ENCODE data around the gene ICE2.

GRCh38 chr15:60384526-60385126, 94.3 kb downstream of the ICE2 start:
- TF ChIP-seq EZH2phosphoT487 (conservative IDR thresholded peaks at IDR 0.05; ENCODE audit: low read length): no peak
- no peak for TF ChIP-seq CTCF (IDR thresholded peaks at IDR 0.05; ENCODE audit: insufficient read depth, low read length, poor library complexity, severe bottlenecking)

Measured in SU-DHL-6 (cell line).